ENCODE data around the gene RAB27B. TPM values are rescaled to one million over a fixed set of nuclear protein-coding genes. Genes with fewer than 3 reads are reported as not detected.

RAB27B gene, protein sequence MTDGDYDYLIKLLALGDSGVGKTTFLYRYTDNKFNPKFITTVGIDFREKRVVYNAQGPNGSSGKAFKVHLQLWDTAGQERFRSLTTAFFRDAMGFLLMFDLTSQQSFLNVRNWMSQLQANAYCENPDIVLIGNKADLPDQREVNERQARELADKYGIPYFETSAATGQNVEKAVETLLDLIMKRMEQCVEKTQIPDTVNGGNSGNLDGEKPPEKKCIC
- 0.17 and 0.64 TPM in 2 replicates for total RNA-seq

GRCh38 chr18:54828281-54828881 lies at the start of gene RAB27B:
TSS of gene RAB27B (plus strand) at chr18:54828477. CDS start at chr18:54877586, 49,109 bp downstream.
- H3K27ac Mint-ChIP-seq, result no peak within 1 kb of the TSS
- intact Hi-C loops (cut with micrococcal nuclease), result no loop called here
- peak within 1 kb of the TSS; percentile 71 for H3K4me3 Mint-ChIP-seq
- no peak for TF ChIP-seq CTCF (IDR thresholded peaks at IDR 0.05)
- ChIA-PET CTCF (no interaction called here), POLR2A (no interaction called here)
- peak; percentile 72 for ATAC-seq (ENCODE audit: low read depth)
- H3K27me3 Mint-ChIP-seq, result peaks cover 29% of the 10 kb centered on the region
- peak; percentile 23 for DNase-seq
- peaks cover 11% of the 10 kb centered on the region for H3K4me1 Mint-ChIP-seq
- H3K9me3 Mint-ChIP-seq, result peaks cover 7% of the 10 kb centered on the region
- no peaks in the 10 kb centered on the region for H3K36me3 Mint-ChIP-seq (ENCODE audit: low read depth)

- CTCF ChIA-PET, result no interaction called here
- POLR2A ChIA-PET, result no interaction called here
- intact Hi-C loops (cut with micrococcal nuclease), result no loop called here
- Mint-ChIP-seq H3K9me3 (no peaks in the 10 kb centered on the region), H3K27ac (no peak overlapping the region), H3K27me3 (peaks cover 4% of the 10 kb centered on the region), H3K4me3 (no peak overlapping the region), H3K4me1 (no peaks in the 10 kb centered on the region), H3K36me3 (ENCODE audit: low read depth) (no peaks in the 10 kb centered on the region)
- TF ChIP-seq CTCF (IDR thresholded peaks at IDR 0.05), result no peak
- DNase-seq (no peak), ATAC-seq (ENCODE audit: low read depth) (no peak)
Observed at GRCh38 chr18:54780285-54780861, 47.9 kb upstream of the RAB27B start.

GRCh38 chr18:54780970-54781369 lies 47.3 kb upstream of the RAB27B start:
- ChIA-PET CTCF (no interaction called here), POLR2A (interaction anchor here (0.7 kb wide), 1 partner anchor 556 kb away, joined by 3 read pairs; no protein-coding TSS in a partner anchor)
- H3K4me3 Mint-ChIP-seq, result no peak overlapping the region
- peaks cover 5% of the 10 kb centered on the region for H3K27me3 Mint-ChIP-seq
- ATAC-seq (ENCODE audit: low read depth), result no peak
- no peak overlapping the region for H3K27ac Mint-ChIP-seq
- no peaks in the 10 kb centered on the region for H3K36me3 Mint-ChIP-seq (ENCODE audit: low read depth)
- H3K4me1 Mint-ChIP-seq, result no peaks in the 10 kb centered on the region
- intact Hi-C loops (cut with micrococcal nuclease), result no loop called here
- DNase-seq, result no peak
- H3K9me3 Mint-ChIP-seq, result no peaks in the 10 kb centered on the region
- TF ChIP-seq CTCF (IDR thresholded peaks at IDR 0.05), result no peak

- ChIA-PET CTCF (no interaction called here), POLR2A (no interaction called here)
- intact Hi-C loops (cut with micrococcal nuclease), result no loop called here
- ATAC-seq (ENCODE audit: low read depth) (no peak), DNase-seq (no peak)
- Mint-ChIP-seq H3K4me1 (peaks cover 2% of the 10 kb centered on the region), H3K27me3 (peaks cover 5% of the 10 kb centered on the region), H3K27ac (no peak overlapping the region), H3K4me3 (no peak overlapping the region), H3K9me3 (no peaks in the 10 kb centered on the region), H3K36me3 (ENCODE audit: low read depth) (no peaks in the 10 kb centered on the region)
- no peak for TF ChIP-seq CTCF (IDR thresholded peaks at IDR 0.05)
Observed at GRCh38 chr18:54783139-54783538, 45.1 kb upstream of the RAB27B start.

DNA sequence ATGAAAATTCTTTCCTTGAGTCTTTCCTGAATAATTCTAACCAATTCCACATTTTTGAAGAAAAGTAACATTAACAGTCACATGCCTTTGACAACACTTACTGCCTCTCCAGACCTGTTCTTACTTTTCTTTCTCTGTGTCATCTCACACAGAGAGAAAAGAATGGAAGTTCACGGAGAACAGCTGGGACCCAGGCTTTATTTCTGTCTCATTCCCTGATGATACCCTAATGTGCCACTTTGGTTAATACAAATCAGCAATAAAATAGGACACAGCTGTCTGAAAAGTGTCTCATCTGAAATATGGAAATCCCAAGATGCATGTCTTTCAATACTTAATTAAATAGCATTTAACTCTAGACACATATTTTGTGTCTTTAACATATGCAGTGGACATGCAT lies 42.1 kb upstream of the RAB27B start:
- DNase-seq, result no peak
- H3K4me3 Mint-ChIP-seq, result no peak overlapping the region
- no peaks in the 10 kb centered on the region for H3K9me3 Mint-ChIP-seq
- ATAC-seq (ENCODE audit: low read depth), result no peak
- POLR2A ChIA-PET, result no interaction called here
- H3K27ac Mint-ChIP-seq, result no peak overlapping the region
- CTCF ChIA-PET, result no interaction called here
- H3K36me3 Mint-ChIP-seq (ENCODE audit: low read depth), result no peaks in the 10 kb centered on the region
- TF ChIP-seq CTCF (IDR thresholded peaks at IDR 0.05), result no peak
- peaks cover 2% of the 10 kb centered on the region for H3K4me1 Mint-ChIP-seq
- peaks cover 5% of the 10 kb centered on the region for H3K27me3 Mint-ChIP-seq
- intact Hi-C loops (cut with micrococcal nuclease), result no loop called here
